ENCODE measurements around the gene ABCG5.

DNA sequence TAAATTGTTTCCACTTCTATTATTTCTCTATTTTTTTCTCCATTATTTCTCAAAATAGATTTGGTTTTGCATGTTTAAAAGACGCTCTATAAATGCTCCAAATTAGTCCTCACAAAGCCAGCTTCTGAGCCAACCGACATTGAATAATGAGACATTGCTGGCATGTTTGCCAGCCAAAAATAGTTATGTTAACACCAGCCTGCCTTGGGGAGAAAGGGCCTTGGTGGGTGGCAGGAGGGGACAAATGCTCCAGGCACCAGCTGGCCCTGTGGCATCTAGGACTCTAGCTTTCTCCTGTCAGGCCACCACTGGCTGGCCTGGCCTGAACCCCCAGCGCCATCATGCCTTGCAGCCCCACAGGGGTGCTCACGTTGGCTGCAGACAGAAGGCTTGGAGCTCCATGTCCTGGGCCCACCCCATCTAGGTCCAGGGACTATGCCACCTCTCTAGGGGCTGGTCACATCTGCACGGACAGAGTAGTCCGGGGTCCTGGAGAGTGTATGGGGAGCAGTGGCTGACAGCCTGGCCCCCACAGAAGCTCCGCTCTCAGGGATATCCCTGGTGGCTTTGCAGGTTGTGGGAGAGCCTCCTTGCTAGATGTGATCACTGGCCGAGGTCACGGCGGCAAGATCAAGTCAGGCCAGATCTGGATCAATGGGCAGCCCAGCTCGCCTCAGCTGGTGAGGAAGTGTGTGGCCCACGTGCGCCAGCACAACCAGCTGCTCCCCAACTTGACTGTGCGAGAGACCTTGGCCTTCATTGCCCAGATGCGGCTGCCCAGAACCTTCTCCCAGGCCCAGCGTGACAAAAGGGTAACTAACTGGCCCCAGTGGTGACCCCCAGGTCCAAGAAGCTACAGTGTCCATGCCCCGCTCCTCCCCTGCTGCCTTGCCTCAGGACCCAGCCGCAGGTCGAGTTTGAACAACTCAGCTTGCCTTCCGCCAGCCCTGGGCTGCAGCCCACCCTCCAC lies 12.7 kb upstream of the ABCG5 start:
- TF ChIP-seq, protein P1, sequence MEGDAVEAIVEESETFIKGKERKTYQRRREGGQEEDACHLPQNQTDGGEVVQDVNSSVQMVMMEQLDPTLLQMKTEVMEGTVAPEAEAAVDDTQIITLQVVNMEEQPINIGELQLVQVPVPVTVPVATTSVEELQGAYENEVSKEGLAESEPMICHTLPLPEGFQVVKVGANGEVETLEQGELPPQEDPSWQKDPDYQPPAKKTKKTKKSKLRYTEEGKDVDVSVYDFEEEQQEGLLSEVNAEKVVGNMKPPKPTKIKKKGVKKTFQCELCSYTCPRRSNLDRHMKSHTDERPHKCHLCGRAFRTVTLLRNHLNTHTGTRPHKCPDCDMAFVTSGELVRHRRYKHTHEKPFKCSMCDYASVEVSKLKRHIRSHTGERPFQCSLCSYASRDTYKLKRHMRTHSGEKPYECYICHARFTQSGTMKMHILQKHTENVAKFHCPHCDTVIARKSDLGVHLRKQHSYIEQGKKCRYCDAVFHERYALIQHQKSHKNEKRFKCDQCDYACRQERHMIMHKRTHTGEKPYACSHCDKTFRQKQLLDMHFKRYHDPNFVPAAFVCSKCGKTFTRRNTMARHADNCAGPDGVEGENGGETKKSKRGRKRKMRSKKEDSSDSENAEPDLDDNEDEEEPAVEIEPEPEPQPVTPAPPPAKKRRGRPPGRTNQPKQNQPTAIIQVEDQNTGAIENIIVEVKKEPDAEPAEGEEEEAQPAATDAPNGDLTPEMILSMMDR (IDR thresholded peaks at IDR 0.05): no peak
- TF ChIP-seq POLR2A (IDR thresholded peaks at IDR 0.05): no peak

Data from Peyer's patch (tissue), 4 donors.